ENCODE results near the gene SCARF2. TPM values are rescaled to one million over a fixed set of nuclear protein-coding genes. Genes with fewer than 3 reads are reported as not detected.

Gene SCARF2
- total and polyA plus RNA-seq, 2 of the 8 experiments (the other 6 are each of a cell fraction or from before 2014, with no cell fraction given): 4.2 to 9.8 TPM

DNA sequence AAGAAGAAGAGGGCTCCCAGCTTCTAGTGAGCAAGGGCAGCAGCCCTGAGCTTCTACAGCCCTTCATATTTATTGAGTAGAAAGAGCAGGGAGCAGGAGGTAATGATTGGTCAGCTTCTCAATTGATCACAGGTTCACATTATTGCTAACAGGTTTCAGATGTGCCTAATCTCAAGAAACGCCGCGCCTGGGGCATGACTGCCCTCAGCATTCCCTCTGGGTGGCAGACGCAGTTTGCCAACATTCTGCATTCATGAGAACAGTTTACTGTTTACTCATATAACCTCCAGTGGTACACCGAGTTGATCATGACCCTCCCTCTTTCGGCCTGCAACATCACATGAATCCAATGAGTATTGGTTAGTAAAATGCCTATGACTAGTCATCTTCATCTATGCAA is 48.3 kb downstream of the SCARF2 start:
- Histone ChIP-seq H3K23me2 (ENCODE audit: low read depth, low read length) (peaks cover 3% of the 10 kb centered on the region; the same call in 1 of the 2 replicates), H3K4me3 (ENCODE audit: extremely low read depth in 1 of 4, insufficient read depth in 2 of 4, low read depth in 3 of 4, low read length in 4 of 4) (no peak overlapping the region), H3K79me2 (ENCODE audit: control insufficient read depth in 1 of 2, insufficient read depth in 2 of 2, low read length in 2 of 2) (no peaks in the 10 kb centered on the region), H4K5ac (ENCODE audit: insufficient read length, low read depth, low read length) (no peak overlapping the region), H3K36me3 (ENCODE audit: control insufficient read depth in 2 of 4, insufficient read depth in 4 of 4, low read length in 3 of 4) (no peaks in the 10 kb centered on the region), H4K91ac (replicated peaks; ENCODE audit: insufficient read length, low read length) (no peak overlapping the region), H2BK5ac (ENCODE audit: low read depth, low read length) (no peak overlapping the region), H3K56ac (replicated peaks; ENCODE audit: insufficient read length, low read depth, low read length) (no peak overlapping the region), H4K20me1 (replicated peaks in 1 of 2; ENCODE audit: control insufficient read depth in 1 of 2, insufficient read depth in 2 of 2, low read length in 2 of 2) (no peaks in the 10 kb centered on the region), H2BK20ac (ENCODE audit: low read length) (no peak overlapping the region), H2BK120ac (replicated peaks; ENCODE audit: low read depth, low read length) (no peak overlapping the region), H3K9me3 (ENCODE audit: insufficient read depth in 2 of 2, low read depth in 1 of 2, low read length in 1 of 2) (no peaks in the 10 kb centered on the region), H3K4me1 (replicated peaks in 1 of 4; ENCODE audit: control insufficient read depth in 3 of 4, insufficient read depth in 4 of 4, low read length in 3 of 4) (peaks cover 0 to 6% (median 4%) of the 10 kb centered on the region in 4 experiments; a peak in 5 of 7 replicates), H3K27ac (ENCODE audit: low read depth, low read length) (no peak overlapping the region), H2AK5ac (ENCODE audit: low read depth, low read length) (no peak overlapping the region), H3K4me2 (ENCODE audit: insufficient read depth in 1 of 2, low read depth in 2 of 2, low read length in 2 of 2) (no peak overlapping the region), H3K14ac (ENCODE audit: insufficient read length) (no peak overlapping the region), H3K27me3 (replicated peaks in 1 of 4; ENCODE audit: control insufficient read depth in 3 of 4, extremely low read depth in 1 of 4, insufficient read depth in 3 of 4, low read length in 3 of 4) (no peaks in the 10 kb centered on the region), H3K79me1 (ENCODE audit: low read depth, low read length) (no peaks in the 10 kb centered on the region), H4K8ac (ENCODE audit: extremely low read depth, insufficient read depth, low read length) (no peak overlapping the region), H3K23ac (ENCODE audit: insufficient read length) (no peak overlapping the region), H3K9ac (replicated peaks in 1 of 4; ENCODE audit: extremely low read depth in 1 of 4, low read depth in 3 of 4, low read length in 3 of 4) (no peak overlapping the region), H3K4ac (replicated peaks; ENCODE audit: insufficient read length, low read depth, low read length) (no peak overlapping the region), H3K18ac (ENCODE audit: extremely low read depth, low read length) (no peak overlapping the region), H2AFZ (ENCODE audit: low read length) (no peak overlapping the region), H2BK15ac (ENCODE audit: low read length) (no peak overlapping the region), H2BK12ac (ENCODE audit: low read depth, low read length) (no peak overlapping the region)
- POLR2A ChIA-PET (ENCODE audit: partially characterized antibody): no interaction called here
- no peak for DNase-seq (ENCODE audit: low read depth in 1 of 2, low spot score in 2 of 2)
- no peak for FAIRE-seq
- 84% methylated on average over 6 of the region's 6 CpGs; no CpG with 5 or more reads in 1 of the 2 experiments for WGBS, 2 experiments (ENCODE audit: extremely low coverage in 1 of 2, insufficient coverage in 1 of 2, insufficient read length in 1 of 2, insufficient replicate concordance in 2 of 2, low coverage in 1 of 2, low lambda C conversion rate in 2 of 2, missing lambda C conversion rate in 1 of 2)
- CTCF ChIA-PET (ENCODE audit: partially characterized antibody): interaction anchor here (0.7 to 1.1 kb wide), 2 partner anchors 72 to 614 kb away, joined by 3 read pairs; no protein-coding TSS in a partner anchor
- TF ChIP-seq ZNF274 (IDR thresholded peaks at IDR 0.05; ENCODE audit: borderline replicate concordance, extremely low read depth, low read length) (no peak), JUN (IDR thresholded peaks at IDR 0.05; ENCODE audit: low read depth, low read length) (no peak), TBP (IDR thresholded peaks at IDR 0.05; ENCODE audit: low read depth, low read length) (no peak)
